GM12878 (cell line): Measurements from ENCODE around the gene GALNS.

Experiments used
- CHD2 ChIP-seq: IDR thresholded peaks from 2 replicates; pipeline ENCODE4 v1.6.1; 2011; ENCODE audit warnings: low read depth, low read length, improper control_type of control experiment, borderline replicate concordance
- FOXM1 ChIP-seq: IDR thresholded peaks from 2 replicates; pipeline ENCODE4 v1.6.1; 2012; ENCODE audit warnings: low read depth, mild to moderate bottlenecking, inconsistent platforms, low read length, moderate library complexity
- IKZF1 ChIP-seq: fragments of 450-650 bp; conservative IDR thresholded peaks from 2 replicates; pipeline ENCODE4 v1.6.1; 2017; ENCODE audit warnings: antibody characterized with exemption, mild to moderate bottlenecking
- MYC ChIP-seq: IDR thresholded peaks from 2 replicates; pipeline ENCODE4 v1.6.1; 2011; ENCODE audit warnings: mild to moderate bottlenecking, low read length, moderate library complexity, inconsistent platforms; ENCODE audit not compliant: insufficient read depth, insufficient replicate concordance, insufficient read length, severe bottlenecking

DNA sequence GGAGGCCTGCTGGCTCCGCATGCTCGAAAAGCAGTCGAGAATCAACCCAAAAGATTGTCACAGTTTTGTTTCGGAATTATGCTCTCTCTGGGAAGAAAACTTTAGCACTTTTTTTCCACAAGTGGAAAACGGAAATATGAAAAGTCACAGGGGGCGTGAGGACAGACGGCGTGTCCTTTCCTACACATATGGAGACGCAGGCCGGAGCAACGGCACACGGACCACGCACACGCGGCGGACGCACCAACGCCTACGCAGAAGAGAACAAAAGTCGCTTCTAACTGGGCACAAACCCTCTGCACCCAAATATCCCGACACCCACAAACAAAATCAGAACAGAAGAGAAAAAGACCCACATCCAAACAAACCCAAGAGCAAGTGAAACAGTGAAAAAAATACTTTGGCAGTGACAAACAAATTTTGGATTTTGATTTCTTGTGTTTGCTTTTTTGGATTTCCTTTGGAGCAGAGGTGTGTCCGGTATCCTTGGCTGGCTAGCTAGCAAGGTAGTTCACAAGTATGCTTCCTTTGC lies 19.0 kb upstream of the GALNS start:
- TF ChIP-seq FOXM1 (no peak), MYC (no peak), IKZF1 (no peak), CHD2 (no peak)
